IPS-11a (cell line): ENCODE results near the gene ALDH3B1.

Experiments used
- H3K4me3 ChIP-seq: one replicate; pipeline ENCODE4 v1.5.1; 2013; ENCODE audit warnings: low read depth, low read length, control low read depth

Gene ALDH3B1

DNA sequence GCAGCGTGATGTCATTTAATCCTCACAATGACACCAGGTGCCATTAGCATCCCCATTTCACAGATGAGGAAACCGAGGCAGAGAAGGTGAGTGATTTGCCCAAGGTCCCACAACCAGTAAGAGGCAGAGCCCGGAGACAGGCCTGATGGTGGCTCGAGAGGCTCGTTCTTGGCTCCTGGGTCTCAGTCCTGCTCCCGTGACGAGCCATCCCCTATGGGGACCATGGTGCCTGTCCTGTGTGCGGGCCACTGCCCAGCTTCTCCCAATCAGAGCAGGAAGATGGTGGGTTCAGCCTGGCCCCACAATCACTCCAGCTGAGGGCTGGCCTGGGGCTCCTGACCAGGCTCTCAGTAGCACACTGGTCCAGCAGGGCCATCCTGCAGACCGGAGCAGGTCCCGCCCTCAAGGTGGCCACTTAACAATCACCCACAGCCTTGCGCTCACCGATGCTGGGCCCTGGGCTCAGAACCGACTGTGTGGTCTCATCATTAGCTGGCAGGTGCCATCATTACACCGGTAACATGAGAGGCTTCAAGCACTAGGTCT, 3.6 kb downstream of the ALDH3B1 start:
- H3K4me3 ChIP-seq: no peak overlapping the region

DNA sequence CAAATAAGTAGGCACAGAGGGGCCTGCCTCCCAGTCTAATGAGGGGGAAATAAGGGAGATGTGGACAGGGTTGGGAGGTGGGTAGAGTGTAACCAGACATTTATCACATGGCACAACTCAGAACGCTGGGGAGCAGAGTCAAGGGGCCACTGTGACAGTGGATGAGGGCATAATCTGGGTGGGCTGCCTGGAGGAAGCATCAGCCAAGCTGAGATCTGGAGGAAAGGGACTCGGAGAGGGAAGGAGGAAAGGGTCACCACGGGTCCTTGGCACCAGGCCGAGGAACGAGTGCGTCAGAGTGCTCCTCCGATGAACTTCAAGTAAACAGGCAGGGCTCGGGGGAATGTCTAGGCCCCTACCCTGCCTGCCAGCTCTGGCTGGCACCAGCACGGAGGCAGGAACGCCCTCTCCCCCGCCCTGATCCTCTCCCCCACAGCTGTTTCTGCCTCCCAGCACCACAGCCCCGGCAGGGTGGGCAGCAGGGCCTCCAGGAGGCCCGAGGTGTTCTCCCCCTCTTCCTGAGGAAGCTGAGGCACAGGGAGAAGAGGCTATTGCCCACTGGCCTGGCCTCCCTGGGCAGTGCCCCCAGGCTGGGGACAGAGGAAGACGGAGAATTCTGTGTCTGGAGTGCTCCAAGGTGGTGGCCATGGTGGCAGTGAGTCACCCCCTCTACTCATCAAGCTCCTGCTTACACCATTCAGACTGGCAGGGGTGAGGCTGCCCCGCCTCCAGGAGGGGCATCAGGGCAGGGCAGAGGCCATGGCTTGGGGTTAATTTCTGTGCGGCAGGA, 4.2 kb downstream of the ALDH3B1 start:
- no peak overlapping the region for H3K4me3 ChIP-seq

DNA sequence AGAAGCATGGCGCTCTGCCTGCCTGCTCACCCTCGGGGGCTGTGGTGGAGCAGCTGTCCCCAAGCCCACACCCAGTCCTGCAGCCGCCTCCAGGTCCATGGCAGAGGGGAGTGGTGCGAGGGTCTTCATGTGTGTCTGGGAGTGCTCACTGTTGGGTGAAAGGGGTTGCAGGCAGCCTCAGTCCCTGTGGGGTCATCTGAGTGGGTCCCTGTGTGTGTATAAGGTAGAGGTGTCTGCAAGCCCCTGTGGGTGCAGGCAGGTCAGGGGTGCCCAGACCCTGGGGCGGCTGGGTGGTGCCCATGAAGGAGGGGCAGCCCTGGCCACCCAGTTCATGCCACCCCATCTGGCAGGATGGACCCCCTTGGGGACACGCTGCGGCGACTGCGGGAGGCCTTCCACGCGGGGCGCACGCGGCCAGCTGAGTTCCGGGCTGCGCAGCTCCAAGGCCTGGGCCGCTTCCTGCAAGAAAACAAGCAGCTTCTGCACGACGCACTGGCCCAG, 4.9 kb downstream of the ALDH3B1 start:
- no peak overlapping the region for H3K4me3 ChIP-seq

DNA sequence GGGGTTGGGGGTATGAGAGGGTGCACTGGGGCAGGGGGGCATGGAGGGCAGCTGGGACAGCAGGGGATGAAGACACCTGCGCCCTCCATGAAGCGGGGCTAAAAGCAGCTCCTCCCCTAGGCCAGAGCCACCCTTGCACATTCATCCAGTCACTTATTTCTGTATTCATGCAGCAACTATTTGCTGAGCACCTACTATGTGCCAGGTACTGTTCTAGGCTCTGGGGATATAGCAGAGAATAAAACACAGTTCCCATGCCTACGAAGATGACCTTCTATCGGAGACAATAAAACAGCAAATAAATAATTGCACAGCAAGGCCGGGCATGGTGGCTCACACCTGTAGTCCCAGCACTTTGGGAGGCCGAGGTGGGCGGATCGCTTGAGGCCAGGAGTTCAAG, 5.3 kb downstream of the ALDH3B1 start:
- H3K4me3 ChIP-seq: no peak overlapping the region

DNA sequence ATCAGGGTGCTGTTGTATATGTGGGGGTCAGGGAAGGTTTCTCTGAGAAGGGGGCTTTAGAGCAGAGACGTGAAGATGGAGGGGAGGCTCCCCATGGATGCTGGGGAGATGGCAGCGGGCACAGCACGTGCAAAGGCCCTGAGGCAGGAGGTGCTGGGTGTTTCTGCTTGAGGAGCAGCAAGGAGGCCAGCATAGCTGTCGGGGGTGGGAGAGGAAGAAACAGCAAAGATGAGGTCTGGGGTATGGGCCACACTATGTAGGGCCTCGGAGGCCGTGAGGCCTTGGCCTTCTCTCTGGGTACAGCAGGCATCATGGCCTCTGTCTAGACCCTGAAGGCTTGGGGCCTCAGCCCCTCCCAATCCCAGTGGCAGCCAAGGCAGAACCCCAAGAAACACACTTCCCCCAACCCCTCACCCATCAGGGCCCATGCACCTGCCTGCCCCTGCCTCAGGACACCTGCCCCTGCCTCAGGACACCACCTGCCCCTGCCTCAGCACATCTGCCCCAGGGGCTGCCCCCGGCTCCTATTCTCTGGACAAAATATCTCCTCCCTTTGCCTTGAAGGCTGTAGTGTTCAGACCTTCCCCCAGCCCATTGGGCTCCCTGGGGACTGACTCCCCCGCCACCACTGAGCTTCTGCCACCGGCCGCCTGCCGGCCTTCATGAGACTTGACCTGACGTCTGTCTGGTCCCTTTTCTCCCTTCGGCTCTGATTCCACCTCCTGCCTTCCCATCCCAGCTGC, 6.2 kb downstream of the ALDH3B1 start:
- no peak overlapping the region for H3K4me3 ChIP-seq

DNA sequence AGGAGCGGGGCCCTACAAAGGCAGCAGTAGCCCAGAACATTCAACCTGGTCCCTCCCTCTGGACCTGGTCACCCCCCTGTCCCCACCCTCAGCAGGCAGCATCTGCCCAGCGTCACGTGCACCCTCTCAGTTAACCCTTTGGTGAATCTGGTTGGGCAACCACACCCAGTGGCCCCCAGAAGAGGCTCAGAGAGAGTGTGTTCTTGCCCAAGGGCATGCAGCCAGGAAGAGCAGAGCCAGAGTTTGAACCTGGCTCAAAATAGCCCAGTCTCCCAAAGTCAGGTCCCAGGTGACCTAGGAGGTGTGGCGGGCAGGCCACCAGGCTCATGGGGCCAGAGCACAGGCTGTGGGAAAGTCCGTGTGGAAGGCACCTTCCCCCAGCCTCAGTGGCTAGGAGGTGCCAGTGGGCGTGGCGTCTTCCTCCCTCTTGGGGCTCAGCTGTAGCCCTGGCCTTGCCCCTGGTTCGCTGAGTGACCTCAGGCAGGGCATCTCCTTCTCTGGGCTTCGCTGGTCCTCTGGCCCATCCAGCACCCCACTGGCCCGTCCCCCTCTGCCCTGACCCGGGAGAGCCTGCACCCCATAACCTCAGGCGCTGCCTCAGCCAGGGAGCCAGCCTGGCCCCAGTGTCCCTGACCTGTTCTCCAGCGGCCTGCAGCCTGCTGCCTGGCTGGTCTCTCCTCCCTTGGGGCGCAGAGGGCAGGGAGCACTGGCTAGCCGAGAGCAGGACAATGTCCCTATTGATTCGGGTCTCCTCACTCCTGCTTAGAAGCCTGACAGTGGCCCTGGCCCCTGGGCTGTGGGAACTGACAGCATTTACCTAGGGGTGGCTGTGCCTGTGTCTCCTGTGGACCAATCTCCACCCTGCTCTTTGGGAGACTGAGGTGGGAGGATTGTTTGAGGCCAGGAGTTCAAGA, 7.0 kb downstream of the ALDH3B1 start:
- H3K4me3 ChIP-seq: no peak overlapping the region

DNA sequence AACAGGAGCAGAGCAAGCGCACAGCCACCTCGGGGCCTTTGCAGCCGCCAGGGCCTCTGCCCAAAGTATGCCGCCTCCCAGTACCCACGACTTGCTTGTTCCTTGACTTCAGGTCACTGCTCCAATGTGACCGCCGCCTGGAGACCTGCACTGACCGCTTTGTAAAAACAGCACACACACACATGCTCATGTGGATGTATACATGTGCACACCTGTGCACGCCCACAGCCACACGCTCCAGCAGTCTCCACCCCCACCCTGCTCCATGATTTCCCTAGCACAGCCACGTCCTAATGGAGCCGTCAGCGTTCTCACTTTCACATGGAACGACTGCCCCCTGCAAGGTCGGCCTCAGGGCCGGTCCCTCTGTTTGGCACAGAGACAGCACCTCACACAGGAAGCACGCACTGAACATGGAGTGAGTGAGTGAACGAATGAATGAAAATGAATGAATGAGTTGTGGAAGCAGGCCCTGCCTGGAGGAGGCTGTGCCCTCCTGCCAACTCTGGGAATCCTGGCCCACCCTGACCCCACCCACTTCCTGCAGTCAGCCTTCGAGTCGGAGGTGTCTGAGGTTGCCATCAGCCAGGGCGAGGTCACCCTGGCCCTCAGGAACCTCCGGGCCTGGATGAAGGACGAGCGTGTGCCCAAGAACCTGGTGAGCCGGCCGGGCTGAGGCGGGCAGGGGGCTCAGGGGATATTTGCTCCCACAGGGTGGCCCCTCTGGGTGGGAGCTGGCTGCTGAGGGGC, 8.0 kb downstream of the ALDH3B1 start:
- H3K4me3 ChIP-seq: no peak overlapping the region

DNA sequence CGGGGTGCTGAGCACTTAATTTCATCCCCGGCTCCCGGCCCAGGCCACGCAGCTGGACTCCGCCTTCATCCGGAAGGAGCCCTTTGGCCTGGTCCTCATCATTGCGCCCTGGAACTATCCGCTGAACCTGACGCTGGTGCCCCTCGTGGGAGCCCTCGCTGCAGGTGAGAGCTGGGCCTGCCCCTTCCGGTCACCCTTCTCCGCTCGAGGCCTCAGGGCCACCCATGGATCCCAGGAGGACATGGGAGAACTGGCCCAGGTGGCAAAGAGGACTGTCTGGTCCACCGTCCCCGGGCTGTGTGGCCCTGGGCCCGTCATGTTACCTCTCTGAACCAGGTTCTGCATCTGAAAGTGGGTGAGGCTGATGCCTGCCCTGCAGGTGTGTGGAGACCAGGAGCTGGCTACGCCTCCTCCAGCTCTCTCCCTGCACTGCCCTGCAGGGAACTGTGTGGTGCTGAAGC, 8.6 kb downstream of the ALDH3B1 start:
- H3K4me3 ChIP-seq: no peak overlapping the region

DNA sequence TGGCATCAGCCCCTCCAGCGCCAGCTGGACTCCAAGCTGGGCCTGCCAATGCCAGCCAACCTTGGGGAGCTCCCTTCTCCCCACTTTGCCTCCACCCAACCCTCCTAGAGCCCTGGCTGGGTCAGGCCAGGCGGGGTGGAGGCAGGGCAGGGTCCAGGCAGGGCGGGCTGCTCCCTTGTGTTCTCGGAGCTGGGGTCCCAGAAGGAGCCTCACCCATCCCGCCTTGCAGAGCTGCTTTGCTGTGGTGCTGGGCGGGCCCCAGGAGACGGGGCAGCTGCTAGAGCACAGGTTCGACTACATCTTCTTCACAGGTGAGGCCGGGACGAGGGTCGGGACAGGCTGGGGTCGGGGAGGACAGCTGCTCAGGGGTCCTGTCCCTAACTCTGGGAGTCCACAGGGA, 9.4 kb downstream of the ALDH3B1 start:
- no peak overlapping the region for H3K4me3 ChIP-seq

DNA sequence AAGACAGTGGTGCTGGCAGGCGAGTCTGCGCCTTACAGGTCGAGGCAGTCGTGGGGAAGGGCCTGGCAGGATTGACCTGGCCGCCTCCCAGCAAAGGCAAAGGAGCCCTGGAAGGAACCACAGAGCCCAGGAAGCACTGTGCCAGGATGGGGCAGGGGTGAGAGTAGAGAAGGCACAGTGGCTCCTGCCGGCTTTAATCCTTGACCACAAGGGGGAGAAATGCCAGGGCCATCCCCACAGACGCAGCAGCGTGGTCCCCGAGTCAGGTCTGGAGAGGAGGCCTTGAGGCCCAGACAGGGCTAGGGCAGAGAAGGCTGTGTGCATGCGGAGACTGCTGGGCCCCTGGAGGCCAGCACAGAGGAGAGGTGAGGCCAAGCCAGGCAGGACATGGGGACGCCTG, 10.4 kb downstream of the ALDH3B1 start:
- H3K4me3 ChIP-seq: no peak overlapping the region

DNA sequence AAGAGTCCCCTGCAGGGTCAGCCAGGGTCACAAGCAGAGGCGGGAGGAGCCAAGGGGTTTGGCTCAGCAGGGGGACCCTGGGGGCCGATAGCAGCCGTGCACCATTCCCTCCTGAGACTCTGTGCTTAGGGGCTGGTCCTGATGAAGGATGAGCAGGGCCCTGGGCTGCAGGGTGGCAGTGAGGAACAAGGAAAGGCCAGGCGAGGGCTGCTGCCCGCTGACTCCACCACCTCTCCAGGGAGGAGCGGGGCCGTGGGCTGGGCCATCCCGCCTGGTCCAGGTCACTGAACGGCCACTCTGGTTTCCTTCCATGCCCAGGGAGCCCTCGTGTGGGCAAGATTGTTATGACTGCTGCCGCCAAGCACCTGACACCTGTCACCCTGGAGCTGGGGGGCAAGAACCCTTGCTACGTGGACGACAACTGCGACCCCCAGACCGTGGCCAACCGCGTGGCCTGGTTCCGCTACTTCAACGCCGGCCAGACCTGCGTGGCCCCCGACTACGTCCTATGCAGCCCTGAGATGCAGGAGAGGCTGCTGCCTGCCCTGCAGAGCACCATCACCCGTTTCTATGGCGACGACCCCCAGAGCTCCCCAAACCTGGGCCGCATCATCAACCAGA, 11.2 kb downstream of the ALDH3B1 start:
- H3K4me3 ChIP-seq: no peak overlapping the region

DNA sequence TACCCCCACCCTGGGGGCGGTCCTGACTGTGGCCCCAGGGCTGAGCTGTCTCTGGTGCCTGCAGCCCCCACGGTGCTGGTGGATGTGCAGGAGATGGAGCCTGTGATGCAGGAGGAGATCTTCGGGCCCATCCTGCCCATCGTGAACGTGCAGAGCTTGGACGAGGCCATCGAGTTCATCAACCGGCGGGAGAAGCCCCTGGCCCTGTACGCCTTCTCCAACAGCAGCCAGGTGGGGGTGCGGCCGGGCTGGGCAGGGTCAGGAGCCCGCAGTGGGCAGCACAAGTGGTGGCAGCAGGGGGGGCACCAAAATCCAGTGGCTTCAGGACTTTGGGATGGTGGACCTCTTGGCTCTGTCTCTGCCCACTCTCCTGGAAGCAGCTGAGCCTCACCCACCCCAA, 12.4 kb downstream of the ALDH3B1 start:
- no peak overlapping the region for H3K4me3 ChIP-seq

DNA sequence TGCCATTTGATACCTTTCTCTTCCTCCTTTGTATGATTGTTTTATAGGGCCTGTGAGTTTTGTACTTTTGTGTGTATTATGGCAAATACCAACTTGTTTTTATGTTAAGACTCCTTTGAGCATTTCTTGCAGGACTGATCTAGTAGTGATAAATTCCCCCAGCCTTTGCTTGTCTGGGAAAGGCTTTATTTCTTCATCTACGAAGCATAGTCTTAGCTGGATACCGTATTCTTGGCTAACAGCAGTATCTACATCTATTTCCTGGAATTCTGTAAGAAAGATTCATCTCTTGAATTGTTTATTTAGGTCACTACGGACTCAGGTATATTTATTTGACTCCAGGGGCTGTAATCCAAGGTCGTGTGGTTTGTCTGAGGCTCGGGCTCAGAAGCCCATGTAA, 14.4 kb downstream of the ALDH3B1 start:
- H3K4me3 ChIP-seq: no peak overlapping the region

DNA sequence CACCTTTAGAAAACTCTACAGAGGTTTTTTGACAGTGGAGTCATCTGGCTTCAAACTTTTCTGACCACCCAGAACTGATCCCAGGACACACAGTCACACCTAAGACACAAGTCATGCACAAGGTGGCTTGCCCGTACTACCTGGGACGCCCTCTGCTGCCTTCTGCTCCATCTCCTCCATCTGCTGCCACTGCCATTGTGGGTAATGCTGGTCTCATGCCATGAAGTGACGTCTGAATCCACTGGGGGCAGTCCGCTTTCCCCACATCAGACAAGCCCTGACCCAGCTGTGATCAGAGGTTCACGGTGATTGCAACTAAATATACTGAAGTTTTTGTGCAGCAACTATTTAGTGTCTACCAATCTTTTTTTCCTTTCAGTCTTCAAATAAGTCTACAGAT, 14.9 kb downstream of the ALDH3B1 start:
- no peak overlapping the region for H3K4me3 ChIP-seq

DNA sequence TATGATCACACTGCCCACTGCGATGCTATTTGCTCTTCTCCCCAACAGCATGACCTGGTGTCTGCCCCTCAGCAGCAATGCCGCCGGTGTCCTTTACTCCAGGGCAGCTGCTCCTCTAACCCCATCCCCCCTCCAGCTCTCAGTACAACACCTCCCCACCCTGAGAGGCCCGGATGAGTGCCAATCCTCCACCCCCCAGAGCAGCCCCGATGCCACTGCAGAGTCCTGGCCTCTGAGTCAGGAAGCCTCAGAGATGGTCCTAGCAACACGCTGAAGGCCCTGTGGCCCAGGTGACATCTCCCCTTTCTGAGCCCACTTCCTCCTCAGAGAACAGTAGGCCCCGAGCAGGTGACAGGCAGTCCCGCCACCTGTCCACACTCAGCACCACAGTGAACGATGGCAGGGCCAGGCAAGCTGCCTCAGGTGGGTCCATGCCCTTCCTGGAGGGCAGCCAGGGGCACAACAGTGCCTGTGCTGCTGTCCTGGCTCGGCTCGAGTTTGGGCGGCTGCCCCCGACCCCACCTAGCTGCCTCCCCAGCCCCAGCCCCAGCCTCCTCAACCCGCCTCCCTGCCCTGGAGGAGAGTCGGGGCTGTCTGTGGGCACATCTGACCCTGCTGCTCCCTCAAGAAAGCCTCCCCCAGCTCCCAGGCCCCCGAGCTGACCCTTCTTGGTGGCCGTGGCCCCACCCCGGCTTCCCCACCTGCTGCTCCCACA, 16.4 kb downstream of the ALDH3B1 start:
- no peak overlapping the region for H3K4me3 ChIP-seq

DNA sequence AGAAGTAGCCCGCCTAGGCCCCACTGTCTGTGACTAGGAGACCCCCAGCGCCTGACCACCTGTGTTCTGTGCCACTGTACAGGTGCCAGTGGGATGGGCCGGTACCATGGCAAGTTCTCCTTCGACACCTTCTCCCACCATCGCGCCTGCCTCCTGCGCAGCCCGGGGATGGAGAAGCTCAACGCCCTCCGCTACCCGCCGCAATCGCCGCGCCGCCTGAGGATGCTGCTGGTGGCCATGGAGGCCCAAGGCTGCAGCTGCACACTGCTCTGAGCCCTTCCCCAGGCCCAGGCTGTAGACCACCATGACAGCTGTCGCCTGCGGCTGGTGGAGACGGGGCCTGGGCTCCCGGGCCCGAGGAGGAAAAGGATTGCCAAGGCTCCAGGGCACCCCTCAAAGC, 17.5 kb downstream of the ALDH3B1 start:
- H3K4me3 ChIP-seq: no peak overlapping the region

DNA sequence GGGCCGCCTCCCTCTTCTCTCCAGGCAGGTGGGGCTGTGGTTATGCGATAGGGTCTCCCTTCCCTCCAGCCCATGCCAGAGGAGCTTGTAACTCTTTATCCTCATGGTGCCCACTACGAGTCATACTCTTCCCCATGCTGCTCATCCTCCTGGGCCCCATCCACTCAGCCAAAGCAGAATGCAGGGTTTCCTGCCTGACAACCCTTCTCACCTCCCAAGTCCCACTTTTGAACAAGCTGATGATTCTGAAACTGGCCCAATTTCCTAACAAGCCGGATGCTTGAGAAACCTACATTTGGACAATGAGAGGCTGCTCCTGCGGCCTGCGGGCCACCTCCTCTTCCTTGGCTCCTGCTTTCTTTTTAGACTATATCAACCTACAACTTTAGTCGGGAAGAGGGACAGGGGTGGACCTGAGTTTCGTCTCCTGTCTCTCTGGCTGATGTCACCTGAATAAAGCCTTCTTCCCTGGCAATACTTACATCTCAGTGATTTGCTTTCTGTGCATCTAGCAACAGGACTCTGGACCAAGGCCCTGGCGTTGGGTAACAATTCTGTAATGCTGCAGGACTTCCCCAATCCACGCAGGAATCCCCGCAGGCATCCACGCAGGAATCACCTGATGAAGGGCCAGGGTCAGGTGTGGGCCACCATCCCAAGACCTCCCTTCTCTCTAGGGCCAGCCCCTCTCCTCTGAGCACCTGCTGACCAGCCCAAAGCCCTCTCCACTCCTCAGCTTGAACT, 18.8 kb downstream of the ALDH3B1 start:
- H3K4me3 ChIP-seq: no peak overlapping the region
